NCI-H1092 (cell line): ENCODE results near the gene GAREM1.

Source experiments
- DNase-seq: peaks from one replicate; lab custom pipeline; 2025; lab: John Stamatoyannopoulos, UW

The GAREM1 gene

GRCh38 chr18:32459361-32460101 is 11.2 kb downstream of the GAREM1 start:
- DNase-seq: no peak

GRCh38 chr18:32455361-32455760 is 15.3 kb downstream of the GAREM1 start:
- DNase-seq: no peak

GRCh38 chr18:32454593-32454992 is 16.1 kb downstream of the GAREM1 start:
- no peak for DNase-seq

- no peak for DNase-seq
Observed at GRCh38 chr18:32450874-32451273, 19.8 kb downstream of the GAREM1 start.

DNA sequence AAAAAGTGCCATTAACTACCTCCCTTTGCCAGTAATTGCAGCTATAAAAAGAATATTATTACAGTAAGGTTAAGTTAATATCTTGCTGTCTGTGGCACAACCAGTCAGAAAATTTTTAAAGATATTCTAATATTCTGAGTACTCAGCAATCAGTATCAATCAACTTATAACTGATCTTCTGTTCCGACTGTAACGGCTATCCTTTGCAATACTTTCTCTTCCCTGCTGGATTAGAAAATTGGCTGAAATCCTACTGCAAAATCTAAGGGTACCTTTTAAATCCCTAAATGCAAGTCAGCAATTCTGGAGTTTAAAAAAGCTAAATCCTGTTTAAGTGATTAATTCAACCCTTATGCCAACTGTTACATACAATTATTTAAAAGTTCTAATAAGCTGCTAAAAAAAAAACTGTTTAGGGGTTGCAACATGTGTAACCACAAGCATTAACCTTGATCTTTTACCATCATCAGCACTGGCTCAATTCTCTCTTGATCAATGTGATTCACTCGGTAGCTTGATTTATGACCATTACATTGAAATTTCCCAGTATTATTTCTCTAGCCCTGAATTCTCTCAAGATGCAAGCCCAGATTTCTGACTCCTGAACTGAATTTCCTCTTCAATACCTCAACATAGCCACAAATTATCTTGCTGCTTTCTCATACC is 20.5 kb downstream of the GAREM1 start:
- no peak for DNase-seq

DNA sequence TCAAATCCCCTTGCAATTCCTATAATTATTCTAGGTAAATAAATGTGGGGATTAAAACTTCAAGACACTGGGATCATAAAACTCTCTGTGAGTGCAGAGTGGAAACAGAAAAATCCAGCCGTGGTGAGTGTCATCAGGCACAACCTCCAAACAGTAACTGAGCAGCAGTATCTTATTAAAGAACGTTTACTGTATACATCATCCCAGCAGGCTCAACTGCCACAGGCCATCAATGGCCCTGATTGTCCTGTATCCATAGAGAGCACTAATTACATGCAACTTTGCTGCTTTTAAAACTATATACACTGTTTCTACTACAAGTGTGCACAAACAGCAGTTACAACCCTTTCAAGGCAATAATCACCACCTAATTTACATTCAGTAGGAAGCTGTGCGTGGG is 23.9 kb downstream of the GAREM1 start:
- no peak for DNase-seq

- no peak for DNase-seq
Observed at GRCh38 chr18:32445846-32446245, 24.8 kb downstream of the GAREM1 start.

GRCh38 chr18:32443706-32444215 is 26.9 kb downstream of the GAREM1 start:
- DNase-seq: no peak

DNA sequence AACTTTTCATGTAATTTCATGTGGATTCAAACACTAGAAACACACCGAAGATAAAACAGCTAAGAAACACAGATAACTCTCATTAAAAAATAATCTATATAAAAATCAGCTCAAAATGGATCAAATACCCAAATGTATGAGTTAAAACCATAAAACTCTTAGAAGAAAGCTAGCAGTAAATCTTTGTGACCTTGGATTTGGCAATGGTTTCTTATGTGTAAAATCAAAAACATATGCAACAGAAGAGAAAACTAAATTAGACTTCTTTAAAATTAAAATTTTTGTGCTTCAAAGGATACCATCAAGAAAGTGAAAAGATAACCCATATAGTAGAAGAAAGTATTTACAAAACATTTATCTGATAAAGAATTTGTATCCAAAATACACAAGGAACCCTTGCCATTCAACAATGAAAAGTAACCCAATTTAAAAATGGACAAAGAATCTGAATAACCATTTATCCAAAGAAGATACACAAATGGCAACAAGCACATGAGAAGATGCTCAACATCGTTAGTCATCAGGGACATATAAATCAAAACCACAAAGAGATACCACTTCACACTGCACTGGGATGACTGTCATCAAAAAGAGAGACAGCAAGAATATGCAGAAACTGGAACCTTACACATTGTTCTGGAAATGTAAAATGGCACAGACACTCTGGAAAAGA is 27.5 kb downstream of the GAREM1 start:
- no peak for DNase-seq

GRCh38 chr18:32442575-32442974 is 28.1 kb downstream of the GAREM1 start:
- no peak for DNase-seq

DNA sequence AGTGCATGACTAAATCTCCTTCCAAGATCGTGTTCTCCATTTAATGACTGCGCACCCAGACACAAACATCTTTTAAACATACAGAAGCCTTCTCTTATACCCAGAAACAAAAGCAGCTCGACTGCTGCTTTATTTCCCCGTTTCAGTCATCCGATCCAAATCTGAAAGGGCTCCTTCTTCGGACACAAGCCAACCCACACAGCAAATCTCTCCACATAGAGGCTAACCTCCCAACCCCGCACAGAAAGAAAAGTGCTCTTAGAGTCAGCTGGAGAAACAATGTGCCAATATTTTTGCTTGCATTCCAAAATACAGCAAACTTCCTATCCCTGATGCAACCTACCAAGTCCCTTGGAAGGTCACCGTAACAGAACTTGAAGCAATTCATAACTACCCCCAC is 29.1 kb downstream of the GAREM1 start:
- DNase-seq: no peak

DNA sequence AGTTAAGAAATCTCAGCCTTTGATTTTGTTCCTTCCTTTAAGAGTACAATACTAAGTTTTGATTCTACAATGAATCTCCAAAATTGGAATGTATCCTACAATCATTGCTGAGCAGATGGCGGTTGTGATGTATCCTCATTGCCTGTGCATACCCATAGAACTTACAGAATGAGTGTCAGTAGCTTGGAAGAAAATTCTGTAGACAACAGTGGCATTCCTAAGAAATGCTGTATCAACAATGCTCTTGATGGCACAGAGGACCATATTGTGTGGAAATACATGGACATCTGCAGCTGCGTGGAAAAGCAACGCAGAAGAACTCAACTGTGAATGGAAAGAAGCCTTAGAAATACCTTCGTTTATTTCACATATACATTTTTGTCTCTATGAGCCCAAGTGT is 30.2 kb downstream of the GAREM1 start:
- DNase-seq: no peak

DNA sequence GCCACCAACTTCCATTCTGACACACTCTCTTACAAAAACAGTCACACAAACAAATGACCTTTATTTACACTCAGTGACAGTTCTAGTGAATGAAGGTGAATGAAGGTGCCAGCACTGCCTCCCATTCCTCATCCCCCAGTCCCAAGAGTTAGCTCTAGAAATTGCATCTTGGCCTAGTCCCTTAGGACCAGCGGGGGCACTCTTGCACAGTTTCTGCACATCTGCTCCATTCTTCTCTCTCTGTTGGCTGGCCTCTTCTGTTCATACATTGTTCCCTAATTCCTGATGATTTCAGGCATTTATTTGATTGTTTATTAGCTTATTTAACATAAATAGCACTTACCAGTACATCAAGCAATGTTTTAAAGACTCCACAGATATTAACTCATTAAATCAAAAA is 30.9 kb downstream of the GAREM1 start:
- no peak for DNase-seq

DNA sequence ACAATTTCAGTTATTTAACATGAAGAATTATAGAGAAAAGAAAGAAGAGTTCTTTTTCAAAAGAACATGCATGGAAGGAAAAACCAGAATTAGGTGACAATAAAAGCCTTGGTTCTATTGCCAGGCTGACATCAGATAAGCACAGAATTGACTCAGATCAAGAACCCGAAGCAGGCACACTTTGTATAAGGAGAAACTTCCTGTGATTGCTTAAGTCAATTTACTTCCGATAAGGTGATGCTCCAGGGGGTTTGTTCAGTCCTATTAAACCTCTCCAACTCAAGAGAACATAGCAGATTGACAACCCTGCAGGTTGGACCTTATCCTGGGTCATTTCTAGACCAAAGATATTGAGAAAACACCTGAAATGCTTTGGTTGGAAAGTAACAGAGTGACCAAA is 31.4 kb downstream of the GAREM1 start:
- DNase-seq: no peak

DNA sequence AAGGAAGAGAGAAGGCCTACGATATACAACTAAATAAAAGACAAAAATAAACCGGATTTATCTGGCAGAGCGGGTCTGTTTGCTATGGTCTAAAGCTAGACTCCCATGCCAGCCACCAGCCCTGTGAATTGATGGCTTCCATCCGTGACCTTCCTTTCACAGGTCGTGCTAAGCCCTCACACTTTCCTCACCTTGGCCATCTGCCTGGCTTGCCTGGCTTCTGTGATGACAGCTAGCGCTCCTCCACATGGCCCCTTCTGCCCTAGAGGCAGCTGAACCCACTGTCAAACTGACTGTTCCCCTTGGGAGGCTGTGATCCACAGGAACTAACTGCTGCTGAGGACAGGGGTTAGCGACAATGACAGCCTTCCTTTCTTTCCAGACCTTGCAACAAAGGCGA is 32.5 kb downstream of the GAREM1 start:
- no peak for DNase-seq

GRCh38 chr18:32437100-32437834 is 33.4 kb downstream of the GAREM1 start:
- no peak for DNase-seq

GRCh38 chr18:32435631-32436500 is 34.8 kb downstream of the GAREM1 start:
- no peak for DNase-seq

- no peak for DNase-seq
Observed at GRCh38 chr18:32431753-32432152, 38.9 kb downstream of the GAREM1 start.

DNA sequence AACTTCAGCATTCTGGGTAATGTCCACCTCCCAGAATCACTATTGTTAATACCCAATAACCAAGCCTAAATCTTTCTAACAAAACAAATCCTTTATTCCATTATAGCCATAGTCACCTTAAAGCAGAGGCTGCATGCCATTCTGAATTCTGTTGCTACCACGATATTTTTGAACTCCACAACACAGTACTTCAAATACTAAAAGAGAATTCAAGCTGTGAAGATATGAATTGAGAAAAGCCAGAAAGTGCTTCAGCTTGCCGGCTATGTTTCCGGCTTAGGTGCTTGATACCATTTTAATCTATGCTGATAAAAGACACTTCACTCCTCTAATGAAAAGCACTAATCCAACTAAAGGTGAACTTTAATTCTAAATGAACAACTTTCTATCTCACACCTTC is 41.3 kb downstream of the GAREM1 start:
- no peak for DNase-seq

DNA sequence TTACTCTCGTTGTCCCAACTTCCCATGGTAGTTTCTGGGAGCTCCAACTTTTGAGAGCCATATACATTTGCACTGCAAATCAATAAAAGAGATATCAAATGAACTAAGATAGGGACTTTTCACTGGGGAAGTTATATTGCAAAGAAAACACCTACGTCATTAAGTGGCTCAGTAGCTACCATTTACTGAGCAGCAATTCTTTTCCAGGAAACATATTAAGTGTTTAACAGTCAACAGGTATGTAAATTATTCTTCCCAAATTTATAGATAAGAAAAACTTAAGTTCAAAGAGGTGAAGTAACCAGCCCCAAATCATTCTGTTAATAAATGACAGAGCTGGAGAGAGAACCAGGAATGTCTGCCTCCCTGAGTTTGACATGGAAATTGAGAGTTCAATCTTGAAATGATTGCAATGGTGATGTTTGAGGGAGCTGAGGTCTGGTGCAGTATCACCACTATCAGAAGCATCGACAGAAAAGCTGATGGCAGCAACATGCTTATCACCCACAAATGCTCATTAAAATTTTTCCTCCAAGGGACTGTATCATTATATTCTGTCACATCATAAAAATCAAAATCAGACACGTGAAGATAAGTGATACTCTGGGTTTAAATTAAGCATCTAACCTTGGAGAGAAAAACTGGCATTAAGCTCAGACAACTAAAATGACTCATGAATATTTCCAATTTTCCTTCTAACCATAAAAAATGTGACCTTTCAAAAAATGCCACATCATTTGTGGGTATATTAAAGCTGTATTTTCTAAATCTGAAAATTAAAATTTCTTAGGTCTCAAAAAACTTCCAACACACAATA is 43.4 kb downstream of the GAREM1 start:
- no peak for DNase-seq

GRCh38 chr18:32425466-32425865 is 45.2 kb downstream of the GAREM1 start:
- DNase-seq: no peak
